Measurements from ENCODE around the gene BCAS3. TPM values are rescaled to one million over a fixed set of nuclear protein-coding genes. Genes with fewer than 3 reads are reported as not detected.

Gene BCAS3
- total and polyA plus RNA-seq, 4 experiments from 2014 or later, result 27.0 to 45.2 (median 41.2) TPM

- no peak overlapping the region for H3K4me3 ChIP-seq (ENCODE audit: low read length in 2 of 2)
- Mint-ChIP-seq H3K4me1 (peaks cover 0 to 2% (median 0%) of the 10 kb centered on the region in 4 donors), H3K4me3 (no peak overlapping the region), H3K36me3 (peaks cover 0 to 13% of the 10 kb centered on the region in 2 donors), H3K9me3 (peaks cover 0 to 5% (median 0%) of the 10 kb centered on the region in 8 donors), H3K27me3 (no peaks in the 10 kb centered on the region), H3K27ac (no peak overlapping the region)
- no peak overlapping the region for H3K27ac ChIP-seq (ENCODE audit: low read depth, low read length)
- H3K27me3 ChIP-seq (ENCODE audit: insufficient read depth, low read length), result no peaks in the 10 kb centered on the region
- intact Hi-C loops (cut with micrococcal nuclease), result no loop called here
- H3K9me3 ChIP-seq (ENCODE audit: control insufficient read depth in 1 of 2, low read length in 2 of 2), result no peaks in the 10 kb centered on the region
- no peak for DNase-seq
- no peaks in the 10 kb centered on the region for H3K4me1 ChIP-seq (ENCODE audit: insufficient read depth, low read length)
- no peaks in the 10 kb centered on the region for H3K36me3 ChIP-seq (ENCODE audit: insufficient read depth, low read length)
- ChIA-PET CTCF (ENCODE audit: partially characterized antibody) (no interaction called here), POLR2A (ENCODE audit: partially characterized antibody) (no interaction called here)
Observed at GRCh38 chr17:61106354-61106753, 428.7 kb downstream of the BCAS3 start.

GRCh38 chr17:61116577-61116976, 438.9 kb downstream of the BCAS3 start:
- Mint-ChIP-seq H3K4me1 (no peaks in the 10 kb centered on the region), H3K9me3 (peaks cover 0 to 12% (median 8%) of the 10 kb centered on the region in 8 donors), H3K4me3 (no peak overlapping the region), H3K27me3 (no peaks in the 10 kb centered on the region), H3K27ac (no peak overlapping the region), H3K36me3 (peaks cover 8 to 9% of the 10 kb centered on the region in 2 donors)
- ChIA-PET CTCF (ENCODE audit: partially characterized antibody) (no interaction called here), POLR2A (ENCODE audit: partially characterized antibody) (no interaction called here)
- Histone ChIP-seq H3K9me3 (ENCODE audit: control insufficient read depth in 1 of 2, low read length in 2 of 2) (no peaks in the 10 kb centered on the region), H3K4me3 (ENCODE audit: low read length in 2 of 2) (no peak overlapping the region), H3K36me3 (ENCODE audit: insufficient read depth, low read length) (no peaks in the 10 kb centered on the region), H3K27me3 (ENCODE audit: insufficient read depth, low read length) (no peaks in the 10 kb centered on the region), H3K4me1 (ENCODE audit: insufficient read depth, low read length) (no peaks in the 10 kb centered on the region), H3K27ac (ENCODE audit: low read depth, low read length) (no peak overlapping the region)
- intact Hi-C loops (cut with micrococcal nuclease), result no loop called here
- DNase-seq, result no peak

DNA sequence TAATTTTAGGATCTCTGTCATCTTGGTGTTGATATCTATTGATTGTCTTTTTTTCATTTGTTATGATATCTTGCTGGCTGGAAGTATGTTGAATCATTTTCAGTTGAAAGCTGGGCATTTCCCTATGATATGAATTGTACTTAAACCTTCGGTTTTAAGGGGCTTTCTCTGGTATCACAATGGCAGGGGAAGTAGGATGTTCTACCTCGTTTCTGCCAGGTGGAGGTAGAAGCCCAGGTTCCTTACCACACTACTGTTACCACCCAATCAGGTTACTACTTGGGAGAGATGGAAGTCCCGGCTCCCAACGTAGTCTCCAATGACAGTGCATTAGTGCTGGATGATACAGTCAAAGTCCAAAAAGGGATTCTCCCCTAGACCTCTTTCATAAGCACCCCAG, 440.3 kb downstream of the BCAS3 start:
- CTCF ChIA-PET (ENCODE audit: partially characterized antibody), result no interaction called here
- no peaks in the 10 kb centered on the region for H3K4me1 Mint-ChIP-seq
- DNase-seq, result no peak

DNA sequence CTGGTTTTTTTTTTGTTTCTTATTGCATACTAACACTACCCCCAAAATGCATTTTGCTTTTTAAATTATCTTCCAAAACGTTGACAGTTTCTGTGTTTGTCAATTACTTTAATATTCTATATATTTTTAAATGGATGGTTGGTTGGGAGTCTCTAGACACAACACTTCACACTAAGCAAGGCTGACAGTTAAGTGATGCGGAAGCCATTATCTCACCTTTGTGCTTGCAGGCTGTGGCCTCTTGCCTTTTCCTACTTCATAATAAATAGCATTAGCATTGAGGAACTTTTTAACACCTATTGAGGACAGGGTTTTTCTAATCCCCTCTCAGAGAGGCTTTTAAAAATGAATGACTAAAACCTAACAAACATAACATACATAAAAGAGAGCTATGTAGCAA, 441.2 kb downstream of the BCAS3 start:
- POLR2A ChIA-PET (ENCODE audit: partially characterized antibody), result no interaction called here
- Histone ChIP-seq H3K36me3 (ENCODE audit: insufficient read depth, low read length) (no peaks in the 10 kb centered on the region), H3K27ac (ENCODE audit: low read depth, low read length) (no peak overlapping the region), H3K4me3 (ENCODE audit: low read length in 2 of 2) (no peak overlapping the region), H3K27me3 (ENCODE audit: insufficient read depth, low read length) (no peaks in the 10 kb centered on the region), H3K4me1 (ENCODE audit: insufficient read depth, low read length) (no peaks in the 10 kb centered on the region), H3K9me3 (ENCODE audit: control insufficient read depth in 1 of 2, low read length in 2 of 2) (no peaks in the 10 kb centered on the region)
- Mint-ChIP-seq H3K9me3 (peaks cover 0 to 10% (median 7%) of the 10 kb centered on the region in 8 donors), H3K4me1 (no peaks in the 10 kb centered on the region), H3K4me3 (no peak overlapping the region), H3K36me3 (peaks cover 8 to 9% of the 10 kb centered on the region in 2 donors), H3K27me3 (no peaks in the 10 kb centered on the region), H3K27ac (no peak overlapping the region)
- CTCF ChIA-PET (ENCODE audit: partially characterized antibody), result no interaction called here
- intact Hi-C loops (cut with micrococcal nuclease), result no loop called here
- DNase-seq, result no peak

More for the DNA sequence above, 440.3 kb downstream of the BCAS3 start:
- Histone ChIP-seq H3K9me3 (ENCODE audit: control insufficient read depth in 1 of 2, low read length in 2 of 2) (no peaks in the 10 kb centered on the region), H3K36me3 (ENCODE audit: insufficient read depth, low read length) (no peaks in the 10 kb centered on the region), H3K4me1 (ENCODE audit: insufficient read depth, low read length) (no peaks in the 10 kb centered on the region), H3K27ac (ENCODE audit: low read depth, low read length) (no peak overlapping the region), H3K4me3 (ENCODE audit: low read length in 2 of 2) (no peak overlapping the region), H3K27me3 (ENCODE audit: insufficient read depth, low read length) (no peaks in the 10 kb centered on the region)
- H3K9me3 Mint-ChIP-seq, result peaks cover 0 to 10% (median 7%) of the 10 kb centered on the region in 8 donors
- no peak overlapping the region for H3K27ac Mint-ChIP-seq
- H3K27me3 Mint-ChIP-seq, result no peaks in the 10 kb centered on the region
- peaks cover 8 to 9% of the 10 kb centered on the region in 2 donors for H3K36me3 Mint-ChIP-seq
- POLR2A ChIA-PET (ENCODE audit: partially characterized antibody), result no interaction called here
- H3K4me3 Mint-ChIP-seq, result no peak overlapping the region
- intact Hi-C loops (cut with micrococcal nuclease), result no loop called here

DNA sequence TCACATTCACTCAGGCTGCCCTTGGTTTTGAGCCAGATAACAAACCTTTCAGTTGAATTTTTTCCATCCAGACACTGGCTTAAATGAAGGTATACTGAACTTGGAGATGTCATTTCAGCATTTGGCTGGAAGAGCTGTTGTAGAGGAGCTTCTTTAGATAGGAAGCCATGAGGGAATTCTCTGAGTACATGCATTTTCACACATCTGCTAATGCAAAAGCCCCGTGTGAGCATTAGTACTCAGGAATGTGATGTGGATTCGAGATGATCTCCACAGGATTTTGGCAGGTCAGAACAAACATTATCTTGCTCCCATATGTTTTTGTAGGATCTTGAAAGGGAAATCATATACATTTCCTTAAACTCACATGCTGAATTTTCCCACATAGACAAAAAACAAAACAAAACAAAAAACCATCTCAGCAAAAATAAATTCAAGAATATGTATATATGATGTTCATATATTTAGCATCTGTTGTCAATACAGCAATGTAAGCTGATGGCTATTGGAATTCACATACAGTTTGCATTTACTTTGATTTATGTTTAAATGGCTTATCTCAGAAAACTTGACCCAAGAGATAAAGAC, 444.8 kb downstream of the BCAS3 start:
- Histone ChIP-seq H3K27ac (ENCODE audit: low read depth, low read length) (no peak overlapping the region), H3K4me1 (ENCODE audit: insufficient read depth, low read length) (no peaks in the 10 kb centered on the region), H3K4me3 (ENCODE audit: low read length in 2 of 2) (no peak overlapping the region), H3K36me3 (ENCODE audit: insufficient read depth, low read length) (no peaks in the 10 kb centered on the region), H3K27me3 (ENCODE audit: insufficient read depth, low read length) (no peaks in the 10 kb centered on the region), H3K9me3 (ENCODE audit: control insufficient read depth in 1 of 2, low read length in 2 of 2) (no peaks in the 10 kb centered on the region)
- CTCF ChIA-PET (ENCODE audit: partially characterized antibody), result no interaction called here
- Mint-ChIP-seq H3K36me3 (peaks cover 0 to 6% of the 10 kb centered on the region in 2 donors), H3K4me3 (no peak overlapping the region), H3K27me3 (no peaks in the 10 kb centered on the region), H3K4me1 (no peaks in the 10 kb centered on the region), H3K9me3 (peaks cover 0 to 3% (median 0%) of the 10 kb centered on the region in 8 donors), H3K27ac (no peak overlapping the region)
- POLR2A ChIA-PET (ENCODE audit: partially characterized antibody), result no interaction called here
- intact Hi-C loops (cut with micrococcal nuclease), result no loop called here
- DNase-seq, result no peak

GRCh38 chr17:61124562-61124961, 446.9 kb downstream of the BCAS3 start:
- Mint-ChIP-seq H3K27me3 (no peaks in the 10 kb centered on the region), H3K9me3 (no peaks in the 10 kb centered on the region), H3K4me1 (peaks cover 0 to 3% (median 1%) of the 10 kb centered on the region in 4 donors), H3K36me3 (peaks cover 0 to 7% of the 10 kb centered on the region in 2 donors), H3K4me3 (no peak overlapping the region), H3K27ac (no peak overlapping the region)
- no peaks in the 10 kb centered on the region for H3K4me1 ChIP-seq (ENCODE audit: insufficient read depth, low read length)
- intact Hi-C loops (cut with micrococcal nuclease), result no loop called here
- no peaks in the 10 kb centered on the region for H3K9me3 ChIP-seq (ENCODE audit: control insufficient read depth in 1 of 2, low read length in 2 of 2)
- no peak for DNase-seq
- no peaks in the 10 kb centered on the region for H3K36me3 ChIP-seq (ENCODE audit: insufficient read depth, low read length)
- ChIA-PET POLR2A (ENCODE audit: partially characterized antibody) (no interaction called here), CTCF (ENCODE audit: partially characterized antibody) (no interaction called here)
- no peaks in the 10 kb centered on the region for H3K27me3 ChIP-seq (ENCODE audit: insufficient read depth, low read length)
- no peak overlapping the region for H3K4me3 ChIP-seq (ENCODE audit: low read length in 2 of 2)
- H3K27ac ChIP-seq (ENCODE audit: low read depth, low read length), result no peak overlapping the region

DNA sequence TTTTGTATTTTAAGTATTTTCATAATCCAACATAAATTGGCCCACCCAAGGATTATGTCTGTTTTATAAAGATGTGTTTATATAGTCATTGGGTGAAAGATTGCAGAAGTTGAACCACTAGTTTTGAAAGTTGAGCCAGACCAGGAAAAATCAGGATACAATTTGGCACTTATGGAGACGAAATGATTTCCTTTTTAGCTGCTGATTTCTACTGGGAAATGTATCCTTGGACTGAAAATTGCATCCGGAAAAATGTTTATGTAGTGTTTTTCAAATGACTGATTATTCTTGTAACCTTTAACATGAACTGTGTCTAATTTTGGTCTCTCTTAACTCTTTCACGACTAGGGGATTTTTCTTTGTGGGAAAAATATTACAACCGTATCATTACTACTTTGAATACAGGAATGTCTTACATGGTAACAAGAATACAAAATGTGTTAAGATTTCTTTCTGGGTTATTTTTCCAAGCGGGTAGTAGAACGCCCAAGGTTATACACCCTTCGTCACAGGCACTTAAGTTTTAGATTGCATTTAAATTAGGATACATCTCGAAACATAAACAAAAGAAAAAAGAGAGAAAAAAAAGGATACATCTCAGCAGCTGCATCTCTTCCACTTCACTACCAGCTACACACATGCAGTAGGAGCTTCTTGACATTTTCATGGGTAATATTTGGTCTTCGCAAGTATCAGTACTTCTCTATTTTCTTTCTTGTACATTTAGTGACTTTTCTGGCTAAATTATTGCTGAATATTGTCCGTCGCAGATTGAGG, 449.0 kb downstream of the BCAS3 start:
- no peaks in the 10 kb centered on the region for H3K27me3 ChIP-seq (ENCODE audit: insufficient read depth, low read length)
- no peaks in the 10 kb centered on the region for H3K9me3 Mint-ChIP-seq
- peaks cover 0 to 3% (median 1%) of the 10 kb centered on the region in 4 donors for H3K4me1 Mint-ChIP-seq
- intact Hi-C loops (cut with micrococcal nuclease), result no loop called here
- DNase-seq, result no peak
- H3K36me3 ChIP-seq (ENCODE audit: insufficient read depth, low read length), result no peaks in the 10 kb centered on the region
- H3K36me3 Mint-ChIP-seq, result peaks cover 0 to 7% of the 10 kb centered on the region in 2 donors
- H3K4me1 ChIP-seq (ENCODE audit: insufficient read depth, low read length), result no peaks in the 10 kb centered on the region
- POLR2A ChIA-PET (ENCODE audit: partially characterized antibody), result no interaction called here
- H3K27ac ChIP-seq (ENCODE audit: low read depth, low read length), result no peak overlapping the region
- no peak overlapping the region for H3K4me3 Mint-ChIP-seq
- no peak overlapping the region for H3K4me3 ChIP-seq (ENCODE audit: low read length in 2 of 2)
- H3K27me3 Mint-ChIP-seq, result no peaks in the 10 kb centered on the region
- CTCF ChIA-PET (ENCODE audit: partially characterized antibody), result no interaction called here
- H3K9me3 ChIP-seq (ENCODE audit: control insufficient read depth in 1 of 2, low read length in 2 of 2), result no peaks in the 10 kb centered on the region
- H3K27ac Mint-ChIP-seq, result no peak overlapping the region
